CD4-positive, alpha-beta memory T cell (primary cell): ENCODE results near the gene SUPT4H1. TPM values are rescaled to one million over a fixed set of nuclear protein-coding genes. Genes with fewer than 3 reads are reported as not detected.

Experiments used
- CTCF ChIA-PET: fragments of 350-600 bp; sonication (Branson Sonifier 250); formaldehyde crosslinking; loops from one replicate; lab custom pipeline; 2021; ENCODE audit warnings: inconsistent platforms; ENCODE audit not compliant: partially characterized antibody; lab: Charles Lee
- POLR2A ChIA-PET: fragments of 350-600 bp; sonication (Branson Sonifier 250); formaldehyde crosslinking; loops from one replicate; lab custom pipeline; 2021; ENCODE audit not compliant: partially characterized antibody; lab: Charles Lee
- DNase-seq, 5 donors: peaks; one replicate each; pipeline versions ENCODE4 v3.0.0 to v3.0.0-alpha.2; 2020 to 2022; ENCODE audit warnings: mixed read lengths in 1 of 5
- H3K27ac ChIP-seq: one replicate; pipeline ENCODE4 v1.7.0; 2013; ENCODE audit warnings: low read depth, low read length
- H3K27me3 ChIP-seq: 2 replicates; pipeline ENCODE4 v1.7.0; 2013; ENCODE audit warnings: mild to moderate bottlenecking, low read length, moderate library complexity; ENCODE audit not compliant: insufficient read depth
- H3K36me3 ChIP-seq: 2 replicates; pipeline ENCODE4 v1.7.0; 2013; ENCODE audit warnings: mild to moderate bottlenecking, low read length, moderate library complexity; ENCODE audit not compliant: insufficient read depth
- H3K4me1 ChIP-seq: 2 replicates; pipeline ENCODE4 v1.7.0; 2013; ENCODE audit warnings: mild to moderate bottlenecking, low read length, moderate library complexity; ENCODE audit not compliant: insufficient read depth
- H3K4me3 ChIP-seq, 2 donors: one replicate each; pipeline ENCODE4 v1.7.0; 2013; ENCODE audit warnings: low read length in 2 of 2, mild to moderate bottlenecking in 1 of 2
- H3K9me3 ChIP-seq, 2 donors: one replicate each; pipeline ENCODE4 v1.7.0; 2013; ENCODE audit warnings: low read length in 2 of 2, control low read depth in 1 of 2; ENCODE audit not compliant: control insufficient read depth in 1 of 2
- H3K27ac Mint-ChIP-seq, 7 donors: one replicate each; pipeline ENCODE4 v1.8.0; 2020 to 2021; ENCODE audit warnings: mixed read lengths in 7 of 7, mild to moderate bottlenecking in 6 of 7, inconsistent platforms in 3 of 7, moderate library complexity in 3 of 7
- H3K27me3 Mint-ChIP-seq, 2 donors: one replicate each; pipeline ENCODE4 v1.8.0; 2020 to 2021; ENCODE audit warnings: mixed read lengths in 2 of 2
- H3K36me3 Mint-ChIP-seq, 2 donors: one replicate each; pipeline ENCODE4 v1.8.0; 2020 to 2021; ENCODE audit warnings: mixed read lengths in 2 of 2, inconsistent platforms in 1 of 2, mild to moderate bottlenecking in 1 of 2
- H3K4me1 Mint-ChIP-seq, 4 donors: one replicate each; pipeline ENCODE4 v1.8.0; 2020 to 2021; ENCODE audit warnings: mixed read lengths in 4 of 4, mild to moderate bottlenecking in 1 of 4
- H3K4me3 Mint-ChIP-seq, 8 donors: one replicate each; pipeline ENCODE4 v1.8.0; 2020 to 2021; ENCODE audit warnings: mixed read lengths in 8 of 8, mild to moderate bottlenecking in 7 of 8, moderate library complexity in 6 of 8, inconsistent platforms in 3 of 8
- H3K9me3 Mint-ChIP-seq, 8 donors: one replicate each; pipeline ENCODE4 v1.8.0; 2020 to 2021; ENCODE audit warnings: mixed read lengths in 8 of 8, mild to moderate bottlenecking in 5 of 8, inconsistent platforms in 3 of 8, moderate library complexity in 1 of 8
- intact Hi-C: fragments of 100-400 bp; cut with micrococcal nuclease; formaldehyde crosslinking; loops from one replicate; pipeline ENCODE4 v1.15.1; 2023
- polyA plus RNA-seq, 2 donors: library from polyadenylated mRNA; unstranded; fragments of 300-500 nt; fragmentation: Illumina TruSeq; gene quantifications; one replicate each; pipeline ENCODE4 v1.2.3, GENCODE V29; 2021
- total RNA-seq, 2 experiments: library from RNA; stranded (reverse); gene quantifications; one replicate each; pipeline ENCODE4 v1.2.3, GENCODE V29; 2021

SUPT4H1 gene
- total and polyA plus RNA-seq, 4 experiments from 2014 or later, result 61.4 to 120 (median 84.8) TPM

GRCh38 chr17:58334256-58334655, 17.7 kb downstream of the SUPT4H1 start:
- POLR2A ChIA-PET, result interaction anchor here (27.8 to 34.1 kb wide), 2 partner anchors 6 to 10 kb away, joined by 3924 read pairs; partner anchors contain the start of genes SUPT4H1 and TSPOAP1
- Histone ChIP-seq H3K4me3 (peak overlapping the region; percentile 99), H3K27me3 (no peaks in the 10 kb centered on the region), H3K36me3 (peaks cover 21% of the 10 kb centered on the region), H3K4me1 (peaks cover 60% of the 10 kb centered on the region), H3K9me3 (no peaks in the 10 kb centered on the region), H3K27ac (peak overlapping the region; percentile 97)
- peak overlapping the region; percentile 94 to 99 (median 97) for H3K27ac Mint-ChIP-seq
- H3K9me3 Mint-ChIP-seq, result peaks cover 0 to 5% (median 0%) of the 10 kb centered on the region in 8 donors
- no peak for DNase-seq
- intact Hi-C loops, result loop anchor here (5.0 to 10.0 kb wide), 3 partner anchors 329 to 1502 kb away; partner anchors contain the start of genes C17orf67, DGKE, MSI2 and SRSF1
- H3K4me3 Mint-ChIP-seq, result peak overlapping the region; percentile 88 to 99 (median 98)
- peaks cover 24 to 46% of the 10 kb centered on the region in 2 donors for H3K36me3 Mint-ChIP-seq
- CTCF ChIA-PET, result interaction anchor here (1.0 to 9.1 kb wide), 3 partner anchors 10 to 83 kb away, joined by 4 to 164 read pairs (median 29); partner anchors contain the start of gene RNF43
- peaks cover 28 to 88% (median 42%) of the 10 kb centered on the region in 4 donors for H3K4me1 Mint-ChIP-seq
- H3K27me3 Mint-ChIP-seq, result no peaks in the 10 kb centered on the region

GRCh38 chr17:58333736-58334207, 18.2 kb downstream of the SUPT4H1 start:
- POLR2A ChIA-PET, result interaction anchor here (27.8 to 34.1 kb wide), 2 partner anchors 5 to 10 kb away, joined by 3924 read pairs; partner anchors contain the start of genes SUPT4H1 and TSPOAP1
- Mint-ChIP-seq H3K4me3 (peak overlapping the region; percentile 88 to 99 (median 98)), H3K9me3 (peaks cover 0 to 5% (median 0%) of the 10 kb centered on the region in 8 donors), H3K27ac (peak overlapping the region; percentile 94 to 99 (median 97)), H3K36me3 (peaks cover 24 to 46% of the 10 kb centered on the region in 2 donors), H3K4me1 (peaks cover 31 to 88% (median 45%) of the 10 kb centered on the region in 4 donors), H3K27me3 (no peaks in the 10 kb centered on the region)
- peak in 2 of 5 donors; percentile 21 to 32 for DNase-seq
- peak overlapping the region; percentile 97 for H3K27ac ChIP-seq
- H3K4me3 ChIP-seq, result peak overlapping the region; percentile 99
- peaks cover 21% of the 10 kb centered on the region for H3K36me3 ChIP-seq
- CTCF ChIA-PET, result interaction anchor here (1.0 to 9.1 kb wide), 3 partner anchors 11 to 84 kb away, joined by 4 to 164 read pairs (median 29); partner anchors contain the start of gene RNF43
- intact Hi-C loops, result loop anchor here (5.0 to 10.0 kb wide), 3 partner anchors 329 to 1501 kb away; partner anchors contain the start of genes C17orf67, DGKE, MSI2 and SRSF1
- peaks cover 60% of the 10 kb centered on the region for H3K4me1 ChIP-seq
- no peaks in the 10 kb centered on the region for H3K9me3 ChIP-seq
- no peaks in the 10 kb centered on the region for H3K27me3 ChIP-seq

- peaks cover 21% of the 10 kb centered on the region for H3K36me3 ChIP-seq
- peaks cover 31 to 88% (median 47%) of the 10 kb centered on the region in 4 donors for H3K4me1 Mint-ChIP-seq
- H3K36me3 Mint-ChIP-seq, result peaks cover 24 to 47% of the 10 kb centered on the region in 2 donors
- peak overlapping the region; percentile 99 for H3K4me3 ChIP-seq
- peak overlapping the region; percentile 88 to 99 (median 98) for H3K4me3 Mint-ChIP-seq
- ChIA-PET POLR2A (interaction anchor here (0.9 to 34.1 kb wide), 18 partner anchors 5 to 822 kb away, joined by 3 to 3924 read pairs (median 4); partner anchors contain the start of genes MRPS23, MTMR4, PRR11 and RAD51C), CTCF (interaction anchor here (1.4 to 9.1 kb wide), 5 partner anchors 11 to 155 kb away, joined by 3 to 164 read pairs (median 9); partner anchors contain the start of genes HSF5, RNF43 and SUPT4H1)
- H3K4me1 ChIP-seq, result peaks cover 61% of the 10 kb centered on the region
- peak overlapping the region; percentile 97 for H3K27ac ChIP-seq
- H3K27me3 Mint-ChIP-seq, result no peaks in the 10 kb centered on the region
- no peaks in the 10 kb centered on the region for H3K9me3 ChIP-seq
- no peaks in the 10 kb centered on the region for H3K27me3 ChIP-seq
- peaks cover 0 to 5% (median 0%) of the 10 kb centered on the region in 8 donors for H3K9me3 Mint-ChIP-seq
- peak overlapping the region; percentile 94 to 99 (median 97) for H3K27ac Mint-ChIP-seq
- intact Hi-C loops, result loop anchor here (5.0 to 10.0 kb wide), 3 partner anchors 328 to 1501 kb away; partner anchors contain the start of genes C17orf67, DGKE, MSI2 and SRSF1
- DNase-seq, result peak in 3 of 5 donors; percentile 33 to 47 (median 46)
Observed at GRCh38 chr17:58332778-58333735, 18.9 kb downstream of the SUPT4H1 start.

- POLR2A ChIA-PET, result interaction anchor here (0.9 to 34.1 kb wide), 23 partner anchors 4 to 823 kb away, joined by 3 to 3924 read pairs (median 4); partner anchors contain the start of genes HSF5, MRPS23, MTMR4 and PRR11
- Histone ChIP-seq H3K9me3 (no peaks in the 10 kb centered on the region), H3K27ac (peak overlapping the region; percentile 97), H3K4me3 (peak overlapping the region; percentile 99), H3K27me3 (no peaks in the 10 kb centered on the region), H3K36me3 (peaks cover 21% of the 10 kb centered on the region), H3K4me1 (peaks cover 67% of the 10 kb centered on the region)
- intact Hi-C loops, result loop anchor here (5.0 to 10.0 kb wide), 3 partner anchors 327 to 1500 kb away; partner anchors contain the start of genes C17orf67, DGKE, MSI2 and SRSF1
- Mint-ChIP-seq H3K36me3 (peaks cover 24 to 39% of the 10 kb centered on the region in 2 donors), H3K27me3 (no peaks in the 10 kb centered on the region), H3K4me3 (peak overlapping the region; percentile 88 to 99 (median 98)), H3K4me1 (peaks cover 35 to 88% (median 52%) of the 10 kb centered on the region in 4 donors), H3K9me3 (peaks cover 0 to 5% (median 0%) of the 10 kb centered on the region in 8 donors), H3K27ac (peak overlapping the region; percentile 94 to 99 (median 97))
- CTCF ChIA-PET, result interaction anchor here (1.4 to 9.1 kb wide), 5 partner anchors 12 to 156 kb away, joined by 3 to 164 read pairs (median 9); partner anchors contain the start of genes HSF5, RNF43 and SUPT4H1
- peak; percentile 82 to 88 (median 85) for DNase-seq
Observed at GRCh38 chr17:58331815-58332777, 19.9 kb downstream of the SUPT4H1 start.

- Histone ChIP-seq H3K27ac (peak overlapping the region; percentile 97), H3K4me3 (peak overlapping the region; percentile 99), H3K27me3 (no peaks in the 10 kb centered on the region), H3K9me3 (no peaks in the 10 kb centered on the region), H3K4me1 (peaks cover 67% of the 10 kb centered on the region), H3K36me3 (peaks cover 21% of the 10 kb centered on the region)
- Mint-ChIP-seq H3K9me3 (peaks cover 0 to 5% (median 0%) of the 10 kb centered on the region in 8 donors), H3K27ac (peak overlapping the region; percentile 90 to 99 (median 96)), H3K36me3 (peaks cover 24 to 35% of the 10 kb centered on the region in 2 donors), H3K4me3 (peak overlapping the region; percentile 88 to 99 (median 98)), H3K27me3 (no peaks in the 10 kb centered on the region), H3K4me1 (peaks cover 30 to 87% (median 50%) of the 10 kb centered on the region in 4 donors)
- intact Hi-C loops, result loop anchor here (5.0 to 10.0 kb wide), 3 partner anchors 326 to 1499 kb away; partner anchors contain the start of genes C17orf67, DGKE, MSI2 and SRSF1
- POLR2A ChIA-PET, result interaction anchor here (1.1 to 34.1 kb wide), 13 partner anchors 3 to 824 kb away, joined by 3 to 3924 read pairs (median 5); partner anchors contain the start of genes HSF5, MTMR4, PRR11 and RNF43
- peak; percentile 57 to 86 (median 62) for DNase-seq
- CTCF ChIA-PET, result interaction anchor here (0.6 to 9.1 kb wide), 5 partner anchors 8 to 86 kb away, joined by 3 to 164 read pairs (median 9); partner anchors contain the start of genes RNF43 and SUPT4H1
Observed at GRCh38 chr17:58330997-58331814, 20.8 kb downstream of the SUPT4H1 start.
